AG04450 (cell line): Measurements from ENCODE around the gene ZCCHC4. TPM values are rescaled to one million over a fixed set of nuclear protein-coding genes. Genes with fewer than 3 reads are reported as not detected.

Source experiments
- CTCF ChIA-PET: fragments of 300-600, 350-600 bp; formaldehyde crosslinking; extraction: SDS; loops from one replicate; lab custom pipeline; 2022; ENCODE audit warnings: antibody characterized with exemption, inconsistent platforms; lab: Charles Lee
- POLR2A ChIA-PET: fragments of 350-600 bp; formaldehyde crosslinking; extraction: SDS; loops from one replicate; lab custom pipeline; 2021; ENCODE audit warnings: antibody characterized with exemption, inconsistent platforms; lab: Yijun Ruan, JAX
- DNase-seq: peaks from one replicate; pipeline ENCODE4 v3.0.0-alpha.2; 2011; ENCODE audit warnings: low read depth, low spot score
- H3K27ac ChIP-seq: one replicate; pipeline ENCODE4 v1.5.1; 2012; ENCODE audit warnings: low read depth, low read length, control low read depth
- H3K27me3 ChIP-seq: one replicate; pipeline ENCODE4 v1.6.0; 2012; ENCODE audit warnings: low read length; ENCODE audit not compliant: control insufficient read depth, insufficient read depth
- H3K4me3 ChIP-seq: 2 replicates; pipeline ENCODE4 v1.5.1; 2011; ENCODE audit warnings: mild to moderate bottlenecking, low read depth, low read length, control low read depth
- H3K9me3 ChIP-seq: 2 replicates; pipeline ENCODE4 v1.5.1; 2012; ENCODE audit warnings: low read length; ENCODE audit not compliant: control insufficient read depth, insufficient read depth
- polyA plus RNA-seq: library from polyadenylated mRNA; depleted of rRNA; stranded (reverse); fragments of >200 nt; gene quantifications from 2 replicates; pipeline ENCODE4 v1.2.3, GENCODE V29; 2011
- TF ChIP-seq, protein P1 (sequence below): IDR thresholded peaks from 2 replicates; pipeline ENCODE4 v1.5.1; 2011; ENCODE audit warnings: low read depth, low read length, control low read depth, inconsistent platforms

ZCCHC4 gene
- polyA plus RNA-seq, 1 experiment = 13.1 TPM

DNA sequence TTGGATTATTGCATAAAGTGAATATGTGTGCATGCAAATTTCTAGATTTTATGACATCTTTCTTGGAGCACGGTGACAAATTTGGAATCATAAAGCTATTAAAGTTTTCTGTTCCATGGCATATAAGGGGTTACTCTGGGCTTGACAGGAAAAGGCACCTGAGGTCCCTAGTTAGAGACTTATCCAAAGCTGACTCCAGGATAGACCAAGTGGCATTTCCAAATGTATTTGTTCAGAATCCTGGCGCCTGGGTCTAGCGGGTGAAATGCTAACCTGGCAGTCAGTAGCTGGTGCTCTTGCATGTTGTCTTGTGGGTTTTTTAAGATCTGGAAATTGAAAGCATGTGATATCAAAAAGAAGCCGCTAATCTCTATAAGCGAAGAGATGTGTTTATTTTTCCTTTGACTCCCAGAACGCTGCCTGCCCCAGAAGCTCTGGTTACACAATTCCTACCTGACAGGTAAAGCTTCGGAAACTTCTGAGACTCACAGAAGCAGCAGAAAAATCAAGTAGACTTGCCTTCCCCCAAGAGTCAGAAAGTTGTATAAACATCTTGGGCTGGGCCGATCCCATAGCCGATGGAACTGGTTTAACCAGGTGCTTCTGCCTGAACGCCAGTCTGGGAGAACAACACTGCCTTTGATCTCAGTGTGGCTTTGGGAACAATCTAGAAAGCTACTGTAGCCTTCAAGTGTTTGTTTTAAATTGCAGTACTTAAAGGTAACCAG, 12.9 kb upstream of the ZCCHC4 start:
- CTCF ChIA-PET = interaction anchor here (0.6 to 2.6 kb wide), 3 partner anchors 13 to 155 kb away, joined by 3 to 30 read pairs (median 3); partner anchors contain the start of gene ZCCHC4
- DNase-seq = no peak
- no peak overlapping the region for H3K27ac ChIP-seq
- peaks cover 18% of the 10 kb centered on the region for H3K27me3 ChIP-seq
- TF ChIP-seq, protein P1, sequence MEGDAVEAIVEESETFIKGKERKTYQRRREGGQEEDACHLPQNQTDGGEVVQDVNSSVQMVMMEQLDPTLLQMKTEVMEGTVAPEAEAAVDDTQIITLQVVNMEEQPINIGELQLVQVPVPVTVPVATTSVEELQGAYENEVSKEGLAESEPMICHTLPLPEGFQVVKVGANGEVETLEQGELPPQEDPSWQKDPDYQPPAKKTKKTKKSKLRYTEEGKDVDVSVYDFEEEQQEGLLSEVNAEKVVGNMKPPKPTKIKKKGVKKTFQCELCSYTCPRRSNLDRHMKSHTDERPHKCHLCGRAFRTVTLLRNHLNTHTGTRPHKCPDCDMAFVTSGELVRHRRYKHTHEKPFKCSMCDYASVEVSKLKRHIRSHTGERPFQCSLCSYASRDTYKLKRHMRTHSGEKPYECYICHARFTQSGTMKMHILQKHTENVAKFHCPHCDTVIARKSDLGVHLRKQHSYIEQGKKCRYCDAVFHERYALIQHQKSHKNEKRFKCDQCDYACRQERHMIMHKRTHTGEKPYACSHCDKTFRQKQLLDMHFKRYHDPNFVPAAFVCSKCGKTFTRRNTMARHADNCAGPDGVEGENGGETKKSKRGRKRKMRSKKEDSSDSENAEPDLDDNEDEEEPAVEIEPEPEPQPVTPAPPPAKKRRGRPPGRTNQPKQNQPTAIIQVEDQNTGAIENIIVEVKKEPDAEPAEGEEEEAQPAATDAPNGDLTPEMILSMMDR = no peak
- no peaks in the 10 kb centered on the region for H3K9me3 ChIP-seq
- no peak overlapping the region for H3K4me3 ChIP-seq
- POLR2A ChIA-PET = no interaction called here

DNA sequence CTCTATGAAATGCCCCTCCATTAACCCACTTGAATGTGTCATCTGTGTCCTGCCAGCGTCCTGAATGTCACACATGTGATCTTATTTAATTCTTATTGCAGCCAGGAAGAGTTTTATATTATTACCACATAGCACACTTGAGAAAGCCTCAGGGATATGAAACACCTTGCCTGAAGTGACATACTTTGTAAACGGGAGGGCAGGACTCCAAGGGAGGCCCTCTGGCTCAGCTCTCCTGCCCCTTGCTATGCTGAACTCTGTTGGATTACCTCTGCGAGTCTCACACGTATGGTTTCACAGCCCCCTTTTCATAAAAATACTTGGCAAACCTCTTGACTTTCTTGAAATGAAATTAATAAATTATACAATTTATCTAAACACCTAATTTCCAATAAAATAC, 11.1 kb upstream of the ZCCHC4 start:
- TF ChIP-seq, protein P1 = no peak
- ChIA-PET CTCF (interaction anchor here (4.3 kb wide), 1 partner anchor 11 kb away, joined by 45 read pairs; the partner anchor contains the start of gene ZCCHC4), POLR2A (no interaction called here)
- H3K9me3 ChIP-seq = no peaks in the 10 kb centered on the region
- DNase-seq = no peak
- peaks cover 18% of the 10 kb centered on the region for H3K27me3 ChIP-seq
- no peak overlapping the region for H3K27ac ChIP-seq
- no peak overlapping the region for H3K4me3 ChIP-seq

DNA sequence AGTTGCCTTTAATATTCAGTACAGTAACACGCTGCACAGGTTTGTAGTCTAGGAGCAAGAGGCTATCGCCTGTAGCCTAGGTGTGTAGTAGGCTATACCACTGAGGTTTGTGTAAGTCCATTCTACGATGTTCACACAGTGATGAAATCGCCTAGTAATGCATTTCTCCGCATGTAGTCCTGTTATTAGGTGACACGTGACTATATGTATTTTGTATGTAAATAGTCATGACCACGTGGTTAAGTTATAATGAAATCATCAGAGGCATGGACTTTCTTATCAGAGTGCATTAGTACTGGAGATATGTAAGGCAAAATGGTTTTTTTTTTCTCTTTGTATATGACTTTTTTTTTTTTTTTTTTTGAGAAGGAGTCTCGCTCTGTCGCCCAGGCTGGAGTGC, 9.9 kb upstream of the ZCCHC4 start:
- H3K9me3 ChIP-seq = no peaks in the 10 kb centered on the region
- TF ChIP-seq, protein P1 = no peak
- CTCF ChIA-PET = interaction anchor here (1.5 to 4.3 kb wide), 2 partner anchors 10 to 64 kb away, joined by 4 to 45 read pairs; partner anchors contain the start of gene ZCCHC4

DNA sequence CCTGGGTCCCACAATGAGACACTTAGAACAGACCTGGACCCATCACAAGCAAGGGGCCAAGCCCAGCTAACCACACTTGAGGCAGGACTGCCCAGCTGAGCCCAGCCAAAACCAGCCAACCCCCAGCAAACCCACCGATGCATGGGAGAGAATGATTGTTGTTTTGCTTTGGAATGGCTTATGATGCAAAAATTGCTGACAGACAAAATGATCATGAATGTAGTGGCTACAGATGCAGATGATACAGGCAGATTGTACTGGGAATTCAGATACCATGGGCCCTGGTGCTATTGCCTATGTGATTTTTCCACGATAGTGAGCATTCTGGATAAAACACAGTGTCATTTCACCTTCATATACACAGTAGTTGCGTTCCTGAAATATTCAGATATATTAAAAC, 9.0 kb upstream of the ZCCHC4 start:
- Histone ChIP-seq H3K27ac (no peak overlapping the region), H3K4me3 (no peak overlapping the region), H3K27me3 (peaks cover 13% of the 10 kb centered on the region), H3K9me3 (no peaks in the 10 kb centered on the region)
- ChIA-PET CTCF (interaction anchor here (1.5 to 4.3 kb wide), 2 partner anchors 9 to 63 kb away, joined by 4 to 45 read pairs; partner anchors contain the start of gene ZCCHC4), POLR2A (no interaction called here)
- DNase-seq = no peak
- TF ChIP-seq, protein P1 = no peak

More for the DNA sequence above, 9.9 kb upstream of the ZCCHC4 start:
- POLR2A ChIA-PET = no interaction called here
- no peak for DNase-seq
- Histone ChIP-seq H3K4me3 (no peak overlapping the region), H3K27ac (no peak overlapping the region), H3K27me3 (peaks cover 16% of the 10 kb centered on the region)

- Histone ChIP-seq H3K9me3 (no peaks in the 10 kb centered on the region), H3K27me3 (no peaks in the 10 kb centered on the region), H3K4me3 (no peak overlapping the region), H3K27ac (no peak overlapping the region)
- POLR2A ChIA-PET = interaction anchor here (1.3 kb wide), 1 partner anchor 14 kb away, joined by 3 read pairs; no protein-coding TSS in a partner anchor
- DNase-seq = no peak
- CTCF ChIA-PET = no interaction called here
- TF ChIP-seq, protein P1 = no peak
These were observed 6.0 kb upstream of the ZCCHC4 start for GRCh38 chr4:25306518-25307057.
